ENCODE data around the gene AFF2.

DNA sequence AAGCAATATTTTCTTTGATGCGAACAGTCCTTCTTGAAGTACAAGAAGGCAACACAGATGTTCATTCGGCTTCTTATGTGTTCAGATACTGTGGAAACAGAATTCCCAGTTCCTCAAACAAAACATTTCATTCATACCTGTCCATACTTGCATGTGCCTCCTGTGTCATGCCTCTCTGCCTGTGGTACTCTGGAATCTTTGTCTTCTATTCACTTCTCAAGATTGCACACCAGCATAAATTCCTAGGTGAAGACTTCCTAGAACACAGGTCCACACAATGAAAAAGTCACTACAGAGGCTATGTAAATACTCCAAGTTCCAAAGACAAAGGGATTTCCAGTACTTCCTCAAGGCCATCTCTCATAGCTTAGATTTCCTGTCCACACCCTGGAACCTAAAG is 367.2 kb downstream of the AFF2 start:
- TF ChIP-seq, protein P1, sequence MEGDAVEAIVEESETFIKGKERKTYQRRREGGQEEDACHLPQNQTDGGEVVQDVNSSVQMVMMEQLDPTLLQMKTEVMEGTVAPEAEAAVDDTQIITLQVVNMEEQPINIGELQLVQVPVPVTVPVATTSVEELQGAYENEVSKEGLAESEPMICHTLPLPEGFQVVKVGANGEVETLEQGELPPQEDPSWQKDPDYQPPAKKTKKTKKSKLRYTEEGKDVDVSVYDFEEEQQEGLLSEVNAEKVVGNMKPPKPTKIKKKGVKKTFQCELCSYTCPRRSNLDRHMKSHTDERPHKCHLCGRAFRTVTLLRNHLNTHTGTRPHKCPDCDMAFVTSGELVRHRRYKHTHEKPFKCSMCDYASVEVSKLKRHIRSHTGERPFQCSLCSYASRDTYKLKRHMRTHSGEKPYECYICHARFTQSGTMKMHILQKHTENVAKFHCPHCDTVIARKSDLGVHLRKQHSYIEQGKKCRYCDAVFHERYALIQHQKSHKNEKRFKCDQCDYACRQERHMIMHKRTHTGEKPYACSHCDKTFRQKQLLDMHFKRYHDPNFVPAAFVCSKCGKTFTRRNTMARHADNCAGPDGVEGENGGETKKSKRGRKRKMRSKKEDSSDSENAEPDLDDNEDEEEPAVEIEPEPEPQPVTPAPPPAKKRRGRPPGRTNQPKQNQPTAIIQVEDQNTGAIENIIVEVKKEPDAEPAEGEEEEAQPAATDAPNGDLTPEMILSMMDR (IDR thresholded peaks at IDR 0.05) = no peak
- TF ChIP-seq POLR2A (IDR thresholded peaks at IDR 0.05) = no peak
